Right hindlimb (tissue), 1 donor: ENCODE data around the gene ZFPL1.
A peak's percentile ranks its signal among the peaks of the same experiment; 100 is the strongest.

Source experiments
- DNase-seq: peaks from one replicate; pipeline ENCODE4 v3.0.0-alpha.2; 2018

The ZFPL1 gene

DNA sequence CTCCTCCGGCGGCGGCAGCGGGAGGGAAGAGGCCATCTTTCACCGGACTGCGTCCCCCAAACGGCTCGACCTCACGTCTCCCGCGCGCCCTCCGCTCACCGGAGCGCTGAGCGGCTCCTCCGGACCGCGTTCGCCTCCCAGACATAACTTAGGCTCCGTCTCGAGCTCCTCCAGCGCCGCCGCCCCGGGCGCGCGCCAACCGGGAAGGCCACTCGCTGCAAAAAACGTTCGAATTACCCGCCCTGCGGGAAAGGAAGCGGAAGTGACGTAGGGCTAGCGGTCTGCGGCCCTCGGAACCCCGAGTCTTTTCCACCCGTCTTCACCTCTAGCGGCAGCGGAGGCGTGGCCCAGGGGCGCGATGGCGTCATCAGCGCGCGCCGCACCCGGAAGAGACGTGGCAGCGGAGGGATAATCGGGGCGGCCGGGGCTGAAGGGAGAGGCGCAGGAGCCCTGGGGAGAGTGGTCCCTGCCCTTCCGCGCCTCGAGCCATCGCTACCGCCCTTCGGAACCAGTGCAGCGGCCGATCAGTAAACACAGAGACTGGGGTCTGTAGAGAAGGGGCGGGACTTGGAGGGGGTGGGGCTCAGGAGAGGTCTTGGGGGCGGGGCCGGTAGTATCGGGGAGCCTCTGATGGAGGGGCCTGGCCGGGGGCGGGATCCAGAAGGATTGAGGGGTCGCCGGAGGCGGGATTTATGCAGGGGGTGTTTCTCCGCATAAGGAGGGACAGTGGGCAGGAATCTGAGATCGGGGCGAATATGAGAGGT, at the start of gene ZFPL1, which contains the start of gene CDCA5:
ZFPL1 (plus strand) TSS at position 389 of the 764 bp plus-strand sequence. CDS start 477 bp downstream, outside the sequence.
CDCA5 (minus strand) TSS at position 207 of the 764 bp plus-strand sequence; CDS start at position 145, 62 bp downstream.
- peak; percentile 97 for DNase-seq

DNA sequence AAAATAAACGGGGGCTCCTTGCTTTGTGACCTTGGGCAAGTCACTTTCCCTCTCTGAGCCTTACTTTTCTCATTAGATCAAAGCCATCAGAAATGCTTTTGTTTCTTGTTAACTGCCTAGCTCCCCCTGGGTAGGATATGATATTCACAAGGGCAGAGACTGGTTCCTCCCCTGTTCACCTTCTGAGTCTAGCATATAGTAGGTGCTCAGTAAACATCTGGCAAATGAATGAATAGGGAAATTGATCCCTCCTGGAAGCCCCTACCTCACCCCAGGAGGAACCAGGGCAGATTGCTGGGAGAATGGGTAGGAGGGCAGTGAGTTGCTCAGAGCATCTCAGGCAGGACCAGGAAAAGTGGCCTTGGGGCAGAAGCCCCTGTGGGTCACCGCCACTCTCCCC, 49.6 kb upstream of the ZFPL1 start:
- DNase-seq: no peak

DNA sequence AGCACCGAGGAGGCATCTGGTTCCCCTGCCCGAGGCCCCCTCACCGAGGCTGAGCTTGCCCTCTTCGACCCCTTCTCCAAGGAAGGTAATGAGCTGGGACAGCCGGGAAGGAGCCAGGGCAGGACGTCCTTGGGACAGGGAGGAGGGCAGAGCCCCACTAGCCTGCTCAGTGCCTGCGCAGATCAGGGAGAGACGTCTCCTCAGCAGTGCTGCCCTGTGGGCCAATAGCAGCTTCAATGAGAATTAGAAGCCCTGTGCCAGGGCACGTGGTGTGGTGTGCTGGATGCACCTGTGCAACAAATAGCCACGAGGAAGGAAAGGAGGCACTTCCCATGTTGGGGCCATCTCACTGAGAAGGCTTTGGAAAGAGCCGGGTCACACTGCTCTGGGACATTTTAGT, 48.4 kb upstream of the ZFPL1 start:
- DNase-seq: no peak

DNA sequence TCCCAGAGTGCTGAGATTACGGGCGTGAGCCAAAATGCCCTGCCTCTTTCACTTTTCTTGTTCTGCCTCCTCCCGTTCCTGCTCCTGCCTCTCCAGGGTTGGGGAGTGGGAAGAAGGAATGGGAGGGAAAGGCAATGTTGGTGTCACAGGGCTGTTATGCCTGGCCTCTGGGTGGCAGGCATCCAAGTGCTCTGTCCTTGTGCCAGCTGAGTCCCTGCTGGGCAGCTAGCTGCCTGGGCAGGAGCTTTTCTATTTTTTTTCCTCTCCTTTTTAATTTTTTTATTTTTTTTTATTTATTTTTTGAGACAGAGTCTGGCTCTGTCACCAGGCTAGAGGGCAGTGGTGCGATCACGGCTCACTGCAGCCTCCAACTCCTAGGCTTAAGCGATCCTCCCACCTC, 47.1 kb upstream of the ZFPL1 start:
- no peak for DNase-seq

DNA sequence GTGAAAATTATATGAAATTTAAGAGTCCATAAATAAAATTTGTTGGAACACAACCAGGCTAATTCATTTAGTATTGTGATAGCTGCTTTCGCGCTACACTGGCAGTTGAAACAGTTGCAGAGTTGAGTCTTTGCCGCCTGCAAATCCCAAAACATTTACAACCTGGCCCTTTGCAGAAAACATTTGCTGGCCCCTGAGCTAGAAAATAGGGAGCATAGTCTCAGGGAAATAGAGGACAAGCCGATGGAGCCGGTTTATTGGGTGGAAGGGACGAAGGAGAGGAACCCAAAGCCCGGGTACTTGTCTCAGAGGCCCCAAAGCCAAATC, 43.5 kb upstream of the ZFPL1 start:
- DNase-seq: no peak

DNA sequence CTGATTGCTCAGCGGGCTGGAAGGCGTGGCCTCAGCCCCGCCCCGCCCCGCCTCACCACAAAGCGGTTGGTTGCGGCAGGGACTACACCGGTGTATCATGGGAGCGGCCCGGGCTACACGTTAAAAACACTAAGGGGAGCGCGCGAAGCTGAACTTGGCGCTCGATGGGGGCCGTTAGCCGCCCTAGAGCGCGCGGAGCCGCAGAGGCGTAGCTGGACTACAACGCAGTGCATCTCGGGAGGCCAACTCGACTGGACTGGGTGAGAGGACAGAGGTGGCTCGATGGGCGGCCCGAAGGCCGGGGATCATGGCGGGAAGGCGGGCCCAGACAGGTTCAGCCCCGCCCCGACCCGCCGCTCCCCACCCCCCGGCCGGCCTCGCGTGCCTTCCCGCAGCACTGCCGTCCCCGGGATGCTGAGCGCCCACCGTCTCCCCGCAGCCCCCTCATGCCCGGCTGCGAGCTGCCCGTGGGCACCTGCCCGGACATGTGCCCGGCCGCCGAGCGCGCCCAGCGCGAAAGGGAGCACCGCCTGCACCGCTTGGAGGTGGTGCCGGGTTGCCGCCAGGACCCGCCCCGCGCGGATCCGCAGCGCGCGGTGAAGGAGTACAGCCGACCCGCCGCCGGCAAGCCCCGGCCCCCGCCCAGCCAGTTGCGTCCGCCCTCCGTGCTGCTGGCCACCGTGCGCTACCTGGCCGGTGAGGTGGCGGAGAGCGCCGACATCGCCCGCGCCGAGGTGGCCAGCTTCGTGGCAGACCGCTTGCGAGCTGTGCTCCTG, 43.0 kb upstream of the ZFPL1 start, which contains the start of gene SAC3D1:
SAC3D1 (plus strand) TSS at position 364 of the 776 bp plus-strand sequence; CDS start at position 447, 83 bp downstream.
- peak; percentile 94 for DNase-seq

DNA sequence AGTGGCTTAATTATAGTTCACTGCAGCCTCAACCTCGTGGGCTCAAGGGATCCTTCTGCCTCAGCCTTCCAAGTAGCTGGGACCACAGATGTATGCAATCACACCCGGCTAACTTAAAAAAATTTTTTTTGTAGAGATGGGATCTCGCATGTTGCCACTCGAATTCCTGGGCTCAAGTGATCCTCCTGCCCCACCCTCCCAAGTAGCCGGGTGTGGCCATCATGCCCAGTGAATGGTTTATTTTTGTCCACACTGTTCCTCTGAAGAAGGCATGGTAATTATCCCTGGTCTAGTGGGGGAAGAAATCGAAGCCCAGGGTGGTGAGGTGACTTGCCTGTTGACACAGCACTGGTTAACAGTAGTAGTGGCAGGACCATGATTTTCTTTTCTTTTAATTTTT, 41.1 kb upstream of the ZFPL1 start:
- no peak for DNase-seq

DNA sequence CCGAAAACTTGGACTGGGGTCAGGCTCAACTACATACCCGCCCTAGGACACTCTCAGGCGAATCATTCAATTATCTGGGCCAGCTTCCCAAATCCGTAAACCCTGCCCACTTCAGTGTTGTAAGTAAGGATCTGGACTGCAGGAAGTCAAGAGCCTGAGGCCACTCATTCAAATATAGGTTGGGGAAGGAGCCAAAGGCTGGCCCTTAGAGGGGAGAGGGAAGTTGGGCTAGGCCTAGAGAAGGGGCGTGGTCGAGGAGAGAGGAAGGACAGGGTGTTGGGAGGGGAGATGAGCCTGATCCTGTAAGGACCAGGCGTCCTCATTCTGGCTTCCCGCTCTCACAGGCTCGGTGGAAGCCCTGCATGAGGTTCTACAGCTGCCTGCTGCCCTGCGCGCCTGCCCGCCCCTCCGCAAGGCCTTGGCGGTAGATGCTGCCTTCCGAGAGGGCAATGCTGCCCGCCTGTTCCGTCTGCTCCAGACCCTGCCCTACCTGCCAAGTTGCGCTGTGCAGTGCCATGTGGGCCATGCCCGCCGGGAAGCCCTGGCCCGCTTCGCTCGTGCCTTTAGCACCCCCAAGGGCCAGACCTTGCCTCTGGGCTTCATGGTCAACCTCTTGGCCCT, 40.0 kb upstream of the ZFPL1 start:
- DNase-seq: peak; percentile 41

DNA sequence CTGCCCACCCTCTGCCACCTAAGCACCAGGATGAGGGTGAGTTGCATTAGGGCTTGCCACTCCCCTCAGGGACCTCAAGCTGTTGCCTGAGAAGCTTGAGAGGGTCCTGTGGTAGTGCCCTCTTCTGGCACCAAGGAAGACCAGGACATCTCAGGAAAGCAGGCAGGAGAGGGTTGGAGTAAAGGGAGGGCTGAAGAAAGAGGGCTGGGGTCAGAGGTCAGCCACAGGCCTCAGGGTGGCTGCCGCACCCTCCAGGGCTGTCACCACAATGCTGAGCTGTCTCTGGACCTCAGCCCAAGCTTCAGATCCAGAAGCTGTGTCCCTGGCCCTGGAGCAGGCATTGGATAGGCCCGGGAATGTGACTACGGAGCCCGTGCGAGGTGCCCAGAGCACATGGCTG, 39.0 kb upstream of the ZFPL1 start:
- no peak for DNase-seq

DNA sequence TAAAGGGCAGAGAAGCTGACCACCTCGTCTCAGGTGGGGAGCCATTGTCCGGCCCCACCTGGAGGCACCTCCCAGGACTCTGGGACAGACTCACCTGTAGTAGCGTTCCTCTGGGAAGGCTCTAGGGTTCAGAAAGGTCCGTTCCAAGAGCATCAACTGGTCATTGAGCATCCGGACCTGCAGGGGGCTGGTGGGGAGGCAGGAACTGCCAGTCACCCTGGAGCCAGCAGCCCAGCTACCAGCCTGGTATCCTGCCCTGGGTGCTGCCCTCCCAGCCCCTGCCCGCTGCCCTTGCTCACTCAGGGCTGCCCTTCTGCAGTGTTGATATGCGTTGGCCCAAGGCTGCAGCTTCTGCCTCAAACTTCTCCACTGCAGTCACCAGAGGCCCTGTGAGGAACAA, 38.3 kb upstream of the ZFPL1 start:
- no peak for DNase-seq

DNA sequence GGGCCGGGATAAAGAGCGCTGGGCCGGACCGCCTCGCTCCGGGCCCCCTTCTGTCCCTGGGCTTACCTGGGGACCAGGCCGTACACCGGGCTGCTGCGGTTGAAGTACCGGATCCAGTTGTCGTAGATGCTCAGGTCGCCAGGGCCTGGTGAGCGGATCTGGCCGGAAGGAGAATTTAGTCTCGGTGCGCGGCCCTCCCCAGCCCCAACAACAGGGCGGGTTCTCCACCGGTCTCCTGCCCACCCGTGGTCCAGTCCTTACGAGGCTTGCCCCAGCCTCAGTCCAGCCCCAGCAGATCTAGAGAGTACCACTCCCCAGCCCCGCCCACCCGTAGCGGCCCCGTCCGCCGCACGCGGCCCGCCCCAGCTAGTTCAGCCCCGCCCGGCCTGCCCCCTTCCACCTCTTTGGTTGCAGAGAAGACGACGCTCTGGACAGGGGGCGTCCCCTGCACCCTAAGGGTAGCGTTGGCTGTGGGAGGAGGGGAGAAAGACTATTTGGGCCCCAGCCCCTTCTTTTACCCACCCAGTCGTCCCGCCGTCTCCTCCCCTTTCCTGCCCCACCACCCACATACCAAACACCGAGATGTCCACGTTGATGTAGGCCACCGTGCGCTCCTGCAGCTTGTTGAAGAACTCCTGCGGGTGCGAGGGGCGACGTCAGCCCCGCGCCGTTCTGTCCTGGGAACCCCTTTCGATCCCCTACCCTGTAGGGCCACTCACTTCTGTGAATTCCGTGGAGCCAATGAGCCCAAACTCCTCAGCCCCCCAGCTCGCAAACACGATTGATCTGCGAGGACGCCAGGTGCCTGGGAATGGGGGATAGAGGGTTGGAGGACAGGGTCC, 36.2 kb upstream of the ZFPL1 start:
- DNase-seq: peak; percentile 56

DNA sequence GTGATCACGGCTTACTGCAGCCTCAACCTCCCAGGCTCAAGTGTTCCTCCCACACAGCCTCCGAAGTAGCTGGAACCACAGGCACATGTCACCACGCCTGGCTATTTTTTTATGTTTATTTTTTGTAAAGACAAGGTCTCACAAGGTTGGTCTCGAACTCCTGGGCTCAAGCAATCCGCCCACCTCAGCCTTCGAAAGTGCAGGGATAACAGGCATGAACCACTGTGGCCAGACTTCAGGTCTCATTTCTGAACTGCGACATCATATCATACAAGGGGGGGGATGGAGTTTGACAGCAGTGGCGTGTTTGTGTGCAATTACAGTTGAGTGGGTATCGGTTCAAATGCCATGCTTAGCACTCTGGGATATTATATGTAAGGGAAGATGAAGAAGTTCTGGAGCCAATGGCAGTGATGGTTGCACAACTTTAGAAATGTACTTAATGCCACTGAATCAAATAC, 32.6 kb upstream of the ZFPL1 start:
- no peak for DNase-seq

DNA sequence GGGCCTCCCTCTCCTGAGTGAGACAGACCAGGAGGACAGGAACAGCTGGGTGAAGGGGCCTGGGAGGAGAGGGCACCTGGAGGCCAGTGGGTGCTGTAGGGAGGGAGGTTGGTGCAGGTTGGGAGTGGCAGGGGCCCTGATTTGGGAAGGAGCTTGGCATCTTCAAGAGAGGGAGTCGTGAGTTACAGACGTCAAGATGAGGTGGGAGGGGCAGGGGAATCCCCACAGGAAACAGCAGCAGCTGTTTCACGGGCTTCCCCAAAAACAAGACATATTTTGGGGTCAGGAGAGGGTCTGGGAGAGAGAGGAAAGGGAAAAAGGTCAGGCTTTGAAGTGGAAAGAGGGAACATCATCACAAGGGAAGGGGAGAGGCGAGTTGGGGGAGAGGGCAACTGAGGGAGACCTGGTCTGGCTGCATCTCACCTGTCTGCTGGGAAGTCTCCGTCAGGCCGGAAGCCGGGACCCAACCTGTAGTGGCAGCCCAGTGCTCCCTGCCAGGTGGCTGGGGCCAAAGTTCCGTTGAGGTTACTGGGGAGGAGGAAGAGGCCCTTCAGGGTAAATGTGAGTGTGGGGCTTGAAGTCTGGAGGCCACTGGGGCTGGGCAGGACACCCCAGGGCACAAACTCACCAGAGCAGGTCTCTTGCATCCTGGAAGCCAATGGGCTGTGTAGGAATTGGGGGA, 30.1 kb upstream of the ZFPL1 start:
- DNase-seq: no peak

DNA sequence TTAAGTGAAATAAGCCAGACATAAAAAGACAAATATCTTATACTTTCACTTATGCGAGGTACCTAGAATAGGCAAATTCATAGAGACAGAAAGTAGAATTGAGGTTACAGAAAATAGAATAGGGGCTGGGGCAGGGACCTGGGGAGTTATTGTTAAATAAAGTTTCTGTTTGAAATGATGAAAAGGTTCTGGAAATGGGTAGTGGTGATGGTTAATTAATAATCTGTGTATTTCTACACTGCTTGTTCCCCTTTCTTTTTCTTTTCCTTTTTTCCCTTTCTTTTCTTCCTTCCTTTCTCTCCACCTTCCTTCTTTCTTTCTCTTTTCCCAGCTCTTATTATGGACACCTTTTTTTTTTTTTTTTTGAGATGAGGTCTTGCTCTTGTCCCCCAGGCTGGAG, 28.5 kb upstream of the ZFPL1 start:
- no peak for DNase-seq

DNA sequence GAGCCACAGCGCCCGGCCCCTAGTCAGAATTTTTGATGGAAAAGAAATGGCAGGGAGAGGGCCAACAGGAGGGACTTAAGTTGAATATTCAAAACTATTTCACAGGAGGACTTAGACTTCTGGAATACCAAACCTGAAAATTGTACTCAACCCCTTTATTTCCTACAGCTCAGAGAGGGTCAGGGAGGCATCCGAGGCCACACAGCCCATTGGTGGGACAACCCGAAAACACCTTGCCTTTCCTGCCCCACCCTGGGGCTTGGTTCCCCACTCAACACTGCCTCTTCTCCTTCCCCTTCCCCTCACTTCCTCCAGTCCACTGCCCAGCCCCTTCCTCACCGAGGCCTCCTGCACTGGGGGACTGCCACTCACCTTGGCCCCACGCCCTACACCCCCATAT, 27.0 kb upstream of the ZFPL1 start:
- DNase-seq: no peak

DNA sequence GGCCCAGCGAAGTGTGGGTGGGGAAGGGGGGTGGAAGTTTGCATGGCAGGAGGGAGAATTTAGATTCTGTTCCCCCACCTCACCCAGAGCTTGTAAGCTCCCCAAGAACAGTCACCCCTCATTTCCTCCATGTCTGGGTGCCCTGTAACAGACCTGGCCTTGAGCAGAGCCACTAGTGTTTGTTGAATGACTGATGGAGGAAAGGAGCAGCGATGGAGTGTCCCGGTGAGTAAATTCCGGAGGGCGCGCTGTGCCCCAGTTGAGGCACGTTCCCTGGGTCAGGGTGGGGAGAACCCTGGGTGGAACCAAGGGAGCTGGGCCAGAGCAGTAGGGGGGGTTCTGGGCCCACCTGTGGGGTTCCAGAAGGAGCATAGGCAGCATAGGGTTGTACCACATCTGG, 26.5 kb upstream of the ZFPL1 start:
- DNase-seq: no peak

DNA sequence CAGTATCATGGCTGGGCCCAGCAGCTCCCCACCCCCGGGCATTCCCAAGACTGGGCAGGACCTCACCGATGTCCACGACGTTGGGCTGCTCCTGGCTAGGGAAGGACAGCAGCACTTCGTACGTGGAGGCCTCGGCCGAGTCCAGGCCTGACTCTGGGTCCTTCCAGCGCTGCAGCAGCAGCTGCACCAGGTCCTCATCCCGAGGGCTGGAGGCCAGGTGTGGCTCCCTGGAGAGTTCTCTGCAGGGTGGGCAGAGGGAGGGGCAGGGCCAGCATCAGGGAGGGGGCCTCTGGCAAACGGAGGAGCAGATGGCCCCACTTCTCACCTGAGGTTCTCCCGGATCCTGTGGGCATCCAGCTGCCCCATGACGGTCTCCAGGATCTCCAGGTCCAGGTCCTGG, 26.0 kb upstream of the ZFPL1 start:
- DNase-seq: no peak

DNA sequence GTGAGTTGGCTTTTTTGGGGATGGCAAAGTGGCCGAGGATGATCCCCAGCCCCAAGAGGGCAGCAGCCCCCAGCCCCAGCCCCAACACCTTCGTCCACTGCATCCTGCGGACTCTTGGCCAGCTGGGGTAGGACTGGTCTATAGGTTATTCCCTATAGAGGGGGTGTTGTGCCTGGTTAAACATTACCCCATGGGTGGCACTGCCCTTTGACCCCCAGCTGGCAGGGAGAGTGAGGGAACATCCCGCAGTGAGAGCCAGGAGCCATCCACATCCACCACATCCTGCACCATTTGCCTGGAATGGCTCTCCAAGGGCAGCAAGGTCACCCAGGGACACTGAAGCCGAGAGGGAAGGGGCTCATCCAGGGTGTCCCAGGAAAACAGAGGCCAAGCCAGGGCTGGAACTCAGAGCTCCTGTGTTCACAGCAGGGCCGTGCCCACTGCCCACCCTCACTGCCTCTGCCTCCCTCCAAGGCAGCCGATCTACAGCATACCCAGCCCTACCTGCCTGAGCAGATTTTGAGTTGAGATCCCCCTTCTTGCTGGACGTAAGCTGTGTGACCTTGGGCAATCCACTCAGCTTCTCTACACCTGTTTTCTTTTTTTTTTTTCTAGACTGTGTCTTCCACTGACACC, 25.5 kb upstream of the ZFPL1 start, which contains the start of gene NAALADL1:
NAALADL1 (minus strand) TSS at position 135 of the 636 bp plus-strand sequence; CDS start at position 103, 32 bp downstream.
- no peak for DNase-seq

DNA sequence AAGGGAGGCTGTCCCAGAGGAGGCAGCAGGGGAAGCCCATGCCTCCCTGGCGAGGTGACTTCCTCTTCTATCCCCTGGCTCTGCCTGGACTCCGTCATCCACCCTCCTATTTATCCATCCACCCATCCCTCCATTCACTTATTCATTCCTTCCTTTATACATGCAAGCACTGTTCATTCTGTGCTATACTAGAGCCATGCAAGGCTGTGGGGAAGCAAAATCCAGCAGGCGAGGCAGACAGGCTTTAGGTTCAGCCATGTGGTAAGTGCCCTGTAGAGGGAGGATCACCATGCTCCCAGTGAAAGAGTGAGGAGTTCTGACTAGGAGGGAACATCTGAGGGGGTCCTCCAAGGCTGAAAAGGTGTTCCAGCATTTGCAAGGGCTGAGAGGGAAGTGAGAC, 24.5 kb upstream of the ZFPL1 start:
- DNase-seq: no peak

DNA sequence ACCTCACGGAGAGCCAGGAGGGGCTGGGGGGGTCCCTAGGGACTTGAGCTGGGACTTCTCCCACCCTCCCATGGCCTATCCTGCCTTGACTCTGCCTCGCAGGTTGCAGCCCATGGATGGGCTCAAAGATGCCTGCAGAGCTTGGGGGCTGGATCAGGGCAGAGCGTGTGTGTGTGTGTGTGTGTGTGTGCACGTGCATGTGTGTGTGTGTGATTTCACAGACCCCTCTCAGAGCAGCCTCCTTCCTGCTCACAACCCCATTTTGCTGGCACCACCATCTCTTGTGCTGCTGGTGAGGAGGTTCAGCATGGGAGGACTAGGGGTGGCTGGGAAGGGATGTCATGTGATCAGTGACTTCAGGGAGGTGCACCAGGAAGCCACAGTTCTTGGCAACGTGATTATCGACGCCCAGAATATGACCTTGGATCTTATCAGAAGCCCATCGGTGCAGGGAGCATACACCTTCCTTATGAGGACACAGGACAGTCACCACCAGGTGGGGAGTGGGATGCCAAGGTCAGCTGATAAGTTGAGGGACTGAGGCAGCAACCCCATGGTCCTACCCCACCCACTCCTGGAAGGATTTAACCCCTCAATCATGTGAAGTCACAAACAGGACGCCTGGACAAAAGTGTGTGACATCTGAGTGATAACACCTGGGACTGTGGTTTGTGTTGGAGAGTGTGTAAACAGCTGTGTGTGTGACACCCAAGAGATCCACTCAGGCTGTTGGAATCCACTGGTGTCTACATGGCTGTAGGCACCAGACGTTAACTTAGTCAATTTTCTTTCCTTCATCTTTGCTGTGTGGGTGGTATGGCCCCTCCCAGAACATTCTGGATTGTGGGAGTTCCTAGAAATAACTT, 23.8 kb upstream of the ZFPL1 start:
- DNase-seq: no peak
